WERI-Rb-1 (cell line): ENCODE measurements around the gene SHROOM3.

Experiments
- DNase-seq: peaks from one replicate; pipeline ENCODE4 v3.0.0-alpha.2; 2020
- H3K27ac ChIP-seq: fragments of 250-450 bp; sonication (Bioruptor Pico); 2 replicates; pipeline ENCODE4 v1.5.1; 2020; ENCODE audit warnings: mild to moderate bottlenecking, moderate library complexity
- H3K27me3 ChIP-seq: fragments of 250-450 bp; sonication (Bioruptor Pico); 2 replicates; pipeline ENCODE4 v1.5.1; 2021; ENCODE audit warnings: mild to moderate bottlenecking, low read depth, moderate library complexity; ENCODE audit not compliant: insufficient read depth, severe bottlenecking
- H3K36me3 ChIP-seq: fragments of 250-450 bp; sonication (Bioruptor Pico); 2 replicates; pipeline ENCODE4 v1.5.1; 2020; ENCODE audit warnings: mild to moderate bottlenecking, moderate library complexity
- H3K4me3 ChIP-seq: 2 replicates; pipeline ENCODE4 v1.5.1; 2011; ENCODE audit warnings: low read depth, mild to moderate bottlenecking, control low read depth, low read length
- H3K9me3 ChIP-seq: fragments of 250-450 bp; sonication (Bioruptor Pico); 2 replicates; pipeline ENCODE4 v1.5.1; 2021; ENCODE audit warnings: mild to moderate bottlenecking, moderate library complexity; ENCODE audit not compliant: severe bottlenecking
- TF ChIP-seq, protein P1 (sequence below): IDR thresholded peaks from 2 replicates; pipeline ENCODE4 v1.5.1; 2011; ENCODE audit warnings: low read depth, mild to moderate bottlenecking, control low read depth, inconsistent platforms, low read length

The SHROOM3 gene

DNA sequence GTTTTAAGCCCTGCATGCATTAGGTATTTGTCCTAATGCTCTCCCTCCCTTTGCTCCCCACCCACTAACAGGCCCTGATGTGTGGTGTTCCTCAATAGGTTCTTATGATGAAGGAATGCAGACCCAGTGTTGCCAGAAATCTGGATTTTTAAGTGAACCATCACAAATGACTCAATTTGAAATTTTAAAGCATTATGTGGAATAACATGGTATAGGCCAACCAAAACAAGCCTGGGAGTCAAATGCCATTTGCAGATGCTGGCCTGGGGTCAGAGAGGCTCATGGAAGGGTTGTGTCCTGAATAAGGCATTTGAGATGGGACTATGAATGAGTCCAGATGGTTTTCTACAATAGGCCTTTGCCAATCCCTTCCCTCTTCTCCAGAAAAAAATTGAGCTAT lies 179.6 kb downstream of the SHROOM3 start:
- Histone ChIP-seq H3K36me3 (no peaks in the 10 kb centered on the region), H3K27me3 (no peaks in the 10 kb centered on the region), H3K4me3 (no peak overlapping the region), H3K9me3 (no peaks in the 10 kb centered on the region), H3K27ac (no peak overlapping the region)
- no peak for DNase-seq
- TF ChIP-seq, protein P1, sequence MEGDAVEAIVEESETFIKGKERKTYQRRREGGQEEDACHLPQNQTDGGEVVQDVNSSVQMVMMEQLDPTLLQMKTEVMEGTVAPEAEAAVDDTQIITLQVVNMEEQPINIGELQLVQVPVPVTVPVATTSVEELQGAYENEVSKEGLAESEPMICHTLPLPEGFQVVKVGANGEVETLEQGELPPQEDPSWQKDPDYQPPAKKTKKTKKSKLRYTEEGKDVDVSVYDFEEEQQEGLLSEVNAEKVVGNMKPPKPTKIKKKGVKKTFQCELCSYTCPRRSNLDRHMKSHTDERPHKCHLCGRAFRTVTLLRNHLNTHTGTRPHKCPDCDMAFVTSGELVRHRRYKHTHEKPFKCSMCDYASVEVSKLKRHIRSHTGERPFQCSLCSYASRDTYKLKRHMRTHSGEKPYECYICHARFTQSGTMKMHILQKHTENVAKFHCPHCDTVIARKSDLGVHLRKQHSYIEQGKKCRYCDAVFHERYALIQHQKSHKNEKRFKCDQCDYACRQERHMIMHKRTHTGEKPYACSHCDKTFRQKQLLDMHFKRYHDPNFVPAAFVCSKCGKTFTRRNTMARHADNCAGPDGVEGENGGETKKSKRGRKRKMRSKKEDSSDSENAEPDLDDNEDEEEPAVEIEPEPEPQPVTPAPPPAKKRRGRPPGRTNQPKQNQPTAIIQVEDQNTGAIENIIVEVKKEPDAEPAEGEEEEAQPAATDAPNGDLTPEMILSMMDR: no peak

DNA sequence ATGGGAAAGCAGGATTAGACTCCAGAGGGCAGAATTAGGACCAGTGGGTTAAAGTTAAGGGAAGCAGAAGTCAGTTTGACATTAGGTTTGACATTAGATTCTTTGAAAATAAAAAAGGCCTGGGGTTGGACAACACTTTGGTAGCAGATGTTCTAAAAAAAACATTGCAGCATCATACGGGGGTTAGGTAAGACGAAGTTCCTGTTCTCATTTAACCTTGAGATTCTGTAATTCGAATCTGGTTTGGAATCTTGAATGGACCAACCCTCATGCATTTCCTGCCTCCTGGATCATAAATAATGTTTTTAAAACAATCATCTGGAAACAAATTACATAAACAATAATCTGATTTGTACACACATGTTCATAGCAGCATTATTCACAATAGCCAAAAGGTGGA lies 181.0 kb downstream of the SHROOM3 start:
- DNase-seq: no peak
- H3K27me3 ChIP-seq: no peaks in the 10 kb centered on the region
- no peaks in the 10 kb centered on the region for H3K9me3 ChIP-seq
- H3K27ac ChIP-seq: no peak overlapping the region
- H3K4me3 ChIP-seq: no peak overlapping the region
- TF ChIP-seq, protein P1: no peak
- no peaks in the 10 kb centered on the region for H3K36me3 ChIP-seq

DNA sequence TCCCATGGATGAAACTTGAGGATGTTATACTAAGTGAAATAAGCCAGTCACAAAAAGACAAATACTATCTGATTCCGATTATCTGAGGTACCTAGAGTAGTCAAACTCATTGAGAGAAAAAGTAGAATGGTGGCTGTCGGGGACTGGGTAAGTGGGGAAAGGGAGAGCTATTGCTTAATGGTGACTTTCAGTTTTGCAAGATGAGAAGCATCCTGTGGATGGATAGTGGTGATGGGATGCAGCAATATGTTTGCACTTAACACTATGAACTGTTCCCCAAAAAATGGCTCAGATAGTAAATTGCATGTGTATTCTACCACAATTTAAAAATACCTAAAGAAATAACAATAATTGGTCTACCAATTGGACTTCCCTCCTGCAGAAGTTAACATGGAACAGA lies 181.5 kb downstream of the SHROOM3 start:
- H3K27me3 ChIP-seq: no peaks in the 10 kb centered on the region
- TF ChIP-seq, protein P1: no peak
- no peak overlapping the region for H3K27ac ChIP-seq

DNA sequence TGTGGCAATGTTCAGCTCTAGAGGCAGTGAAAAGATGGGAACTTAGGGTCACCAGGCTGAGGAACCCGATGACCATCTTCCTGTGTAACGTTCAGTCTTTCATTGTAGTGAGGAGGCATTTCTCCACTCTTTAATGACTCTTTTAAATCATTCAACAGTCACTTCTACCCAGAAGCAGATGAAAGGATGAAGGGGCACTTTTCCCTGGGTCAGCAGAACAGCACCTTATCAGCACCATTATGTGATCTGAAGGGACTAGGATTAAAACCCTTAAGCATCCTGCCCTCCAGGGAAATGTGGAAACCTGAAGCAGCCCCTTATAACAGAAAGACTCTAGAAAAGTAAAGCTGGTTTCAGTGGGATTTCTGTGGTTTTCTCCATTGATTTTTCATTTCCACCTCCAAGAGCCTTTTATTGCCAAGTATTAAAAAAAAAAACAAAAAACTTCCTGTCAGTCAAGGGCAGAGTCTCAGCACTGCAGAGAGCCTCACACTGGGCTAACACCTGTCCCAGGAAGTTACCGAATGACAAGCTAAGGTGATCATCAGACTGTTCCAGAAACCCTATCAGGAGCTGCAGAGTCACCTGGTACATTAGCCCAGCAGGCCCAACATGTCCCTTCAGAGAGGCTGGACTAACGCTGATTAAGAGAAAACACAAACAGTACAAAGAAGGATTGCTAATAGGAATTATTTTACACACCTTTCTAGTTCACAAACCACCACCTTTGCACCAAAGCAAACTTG lies 185.9 kb downstream of the SHROOM3 start:
- H3K27ac ChIP-seq: no peak overlapping the region
- no peaks in the 10 kb centered on the region for H3K9me3 ChIP-seq
- H3K4me3 ChIP-seq: no peak overlapping the region
- TF ChIP-seq, protein P1: no peak
- no peaks in the 10 kb centered on the region for H3K36me3 ChIP-seq
- no peaks in the 10 kb centered on the region for H3K27me3 ChIP-seq
- DNase-seq: no peak

More for the DNA sequence above, 181.5 kb downstream of the SHROOM3 start:
- Histone ChIP-seq H3K9me3 (no peaks in the 10 kb centered on the region), H3K4me3 (no peak overlapping the region), H3K36me3 (no peaks in the 10 kb centered on the region)
- no peak for DNase-seq

DNA sequence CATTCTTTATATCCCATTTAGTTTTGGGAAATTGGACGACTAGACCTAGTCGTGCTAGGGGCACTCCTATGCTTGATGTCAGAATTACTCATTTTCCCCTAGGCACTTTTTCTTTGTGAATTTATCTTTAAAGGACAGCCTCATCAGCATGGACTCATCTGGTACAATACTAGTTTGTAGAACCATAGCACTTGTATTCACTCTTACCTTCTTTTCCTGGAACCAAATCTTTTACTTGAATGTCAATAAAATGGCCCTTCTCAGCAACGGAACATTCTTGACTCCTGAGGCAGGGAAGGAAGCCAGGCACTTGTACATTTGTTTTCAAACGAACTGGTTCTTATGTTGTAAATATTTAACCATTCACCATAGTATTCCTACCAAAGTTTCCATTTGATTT lies 187.1 kb downstream of the SHROOM3 start:
- no peak overlapping the region for H3K27ac ChIP-seq
- H3K36me3 ChIP-seq: no peaks in the 10 kb centered on the region
- no peak overlapping the region for H3K4me3 ChIP-seq
- no peaks in the 10 kb centered on the region for H3K9me3 ChIP-seq
- no peak for DNase-seq
- H3K27me3 ChIP-seq: no peaks in the 10 kb centered on the region
- TF ChIP-seq, protein P1: no peak

DNA sequence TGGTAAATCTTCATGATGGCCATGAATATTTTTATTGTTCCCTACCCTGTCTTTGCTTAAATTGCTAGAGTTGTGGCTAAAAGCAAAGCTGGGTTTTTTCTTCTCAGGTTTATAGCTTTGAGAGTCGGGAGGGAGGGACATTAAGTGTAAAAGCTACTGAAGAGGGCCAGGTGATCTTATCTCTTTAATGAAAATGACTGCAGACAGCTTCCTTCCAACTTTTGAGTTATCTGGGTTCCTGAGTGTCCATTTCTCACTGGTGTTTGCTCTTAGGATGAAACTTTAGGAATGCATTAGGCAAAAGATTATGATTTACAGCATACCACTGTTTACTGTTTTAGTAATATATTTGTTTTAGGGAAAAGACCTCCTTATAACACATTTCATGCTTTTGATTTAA lies 187.7 kb downstream of the SHROOM3 start:
- Histone ChIP-seq H3K36me3 (no peaks in the 10 kb centered on the region), H3K9me3 (no peaks in the 10 kb centered on the region), H3K4me3 (no peak overlapping the region), H3K27ac (no peak overlapping the region), H3K27me3 (no peaks in the 10 kb centered on the region)
- TF ChIP-seq, protein P1: no peak
- DNase-seq: no peak
